ENCODE results near the gene AGAP2.

The AGAP2 gene

DNA sequence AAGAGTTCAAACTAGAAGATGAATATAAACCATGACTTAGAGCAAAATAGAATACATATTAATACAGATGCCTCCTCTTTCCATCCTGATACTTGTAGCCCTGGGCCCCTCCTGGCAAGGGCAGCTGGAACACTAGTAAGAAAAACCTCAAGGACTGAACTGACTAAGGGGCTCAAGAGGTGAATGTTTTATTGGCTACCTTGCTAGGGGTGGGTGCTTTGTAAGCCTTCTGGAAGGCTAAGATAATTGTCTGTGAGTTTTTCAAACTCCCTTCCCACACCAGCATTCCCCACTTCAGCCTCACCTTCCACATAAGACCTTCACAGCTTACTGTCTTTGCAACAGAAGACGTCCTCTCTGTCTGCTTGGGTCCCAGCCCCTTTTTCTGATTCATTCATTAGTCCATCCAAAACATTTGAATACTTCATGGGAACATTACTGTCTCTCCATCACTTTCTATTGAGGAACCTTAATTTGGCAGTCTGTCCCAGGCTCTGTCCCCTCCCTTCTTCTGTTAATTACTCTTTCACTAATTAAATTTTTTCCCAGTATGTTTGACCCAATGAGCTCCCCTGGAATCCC lies 15.3 kb upstream of the AGAP2 start:
- DNase-seq (ENCODE audit: low spot score): no peak

GRCh38 chr12:57752668-57753000 lies 14.1 kb upstream of the AGAP2 start:
- no peak for DNase-seq (ENCODE audit: low spot score)

- peak; percentile 99 for DNase-seq (ENCODE audit: low spot score)
These were observed 13.5 kb upstream of the AGAP2 start, which contains the start of gene CDK4 for GRCh38 chr12:57751788-57752667. Gene CDK4 (minus strand): TSS chr12:57752310. CDS start chr12:57751717, 593 bp downstream.

- no peak for DNase-seq (ENCODE audit: low spot score)
These were observed 12.9 kb upstream of the AGAP2 start for GRCh38 chr12:57751432-57751787.

DNA sequence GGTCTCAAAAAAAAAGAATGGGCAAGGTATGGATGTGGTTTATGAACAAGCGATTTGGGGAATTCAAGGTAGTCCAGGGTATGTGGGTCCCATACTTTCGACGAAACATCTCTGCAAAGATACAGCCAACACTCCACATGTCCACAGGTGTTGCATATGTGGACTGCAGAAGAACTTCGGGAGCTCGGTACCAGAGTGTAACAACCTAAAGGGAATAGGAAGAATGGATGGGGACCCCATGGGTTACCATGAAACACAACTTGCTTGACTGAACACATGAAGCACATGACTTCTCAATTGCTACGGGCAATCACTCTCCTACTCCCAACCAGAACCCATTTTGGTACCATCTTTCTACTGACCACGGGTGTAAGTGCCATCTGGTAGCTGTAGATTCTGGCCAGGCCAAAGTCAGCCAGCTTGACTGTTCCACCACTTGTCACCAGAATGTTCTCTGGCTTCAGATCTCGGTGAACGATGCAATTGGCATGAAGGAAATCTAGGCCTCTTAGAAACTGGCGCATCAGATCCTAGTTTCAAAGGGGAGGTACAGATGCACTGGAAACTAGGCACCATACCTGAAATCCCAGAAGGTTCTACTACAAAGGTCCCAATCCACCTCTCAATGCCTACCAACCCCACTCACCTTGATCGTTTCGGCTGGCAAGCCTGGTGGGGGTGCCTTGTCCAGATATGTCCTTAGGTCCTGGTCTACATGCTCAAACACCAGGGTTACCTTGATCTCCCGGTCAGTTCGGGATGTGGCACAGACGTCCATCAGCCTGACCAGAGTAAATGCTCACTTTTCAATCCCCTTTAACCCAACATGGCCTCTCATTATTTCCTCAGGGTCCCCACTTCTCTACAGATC lies 12.3 kb upstream of the AGAP2 start:
- no peak for DNase-seq (ENCODE audit: low spot score)

DNA sequence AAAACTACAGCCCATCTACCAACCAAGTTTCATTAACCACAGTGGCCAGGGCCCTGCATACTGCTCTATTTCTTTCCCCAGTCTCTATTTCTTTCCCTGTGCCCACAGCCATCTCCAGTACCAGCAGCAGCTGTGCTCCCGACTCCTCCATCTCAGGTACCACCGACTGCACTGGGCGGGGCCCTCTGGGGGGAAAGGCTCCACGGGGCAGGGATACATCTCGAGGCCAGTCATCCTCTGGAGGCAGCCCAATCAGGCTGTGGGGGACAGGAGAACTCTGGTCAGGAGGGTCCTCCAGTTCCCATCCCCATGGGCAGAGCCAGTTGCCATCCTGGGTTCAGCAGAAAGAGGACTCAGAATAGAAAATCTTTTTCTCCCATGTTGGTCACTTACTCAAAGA lies 10.5 kb upstream of the AGAP2 start:
- no peak for DNase-seq (ENCODE audit: low spot score)

- DNase-seq (ENCODE audit: low spot score): no peak
These were observed 7.5 kb upstream of the AGAP2 start for GRCh38 chr12:57746025-57746424.

GRCh38 chr12:57745485-57745881 lies 6.9 kb upstream of the AGAP2 start:
- no peak for DNase-seq (ENCODE audit: low spot score)

GRCh38 chr12:57744777-57745484 lies 6.4 kb upstream of the AGAP2 start, which contains the start of gene TSPAN31:
Gene TSPAN31 (plus strand): TSS chr12:57745039. CDS start chr12:57745155, 116 bp downstream.
- DNase-seq (ENCODE audit: low spot score): peak; percentile 98

GRCh38 chr12:57744194-57744776 lies 5.7 kb upstream of the AGAP2 start:
- peak; percentile 89 for DNase-seq (ENCODE audit: low spot score)

DNA sequence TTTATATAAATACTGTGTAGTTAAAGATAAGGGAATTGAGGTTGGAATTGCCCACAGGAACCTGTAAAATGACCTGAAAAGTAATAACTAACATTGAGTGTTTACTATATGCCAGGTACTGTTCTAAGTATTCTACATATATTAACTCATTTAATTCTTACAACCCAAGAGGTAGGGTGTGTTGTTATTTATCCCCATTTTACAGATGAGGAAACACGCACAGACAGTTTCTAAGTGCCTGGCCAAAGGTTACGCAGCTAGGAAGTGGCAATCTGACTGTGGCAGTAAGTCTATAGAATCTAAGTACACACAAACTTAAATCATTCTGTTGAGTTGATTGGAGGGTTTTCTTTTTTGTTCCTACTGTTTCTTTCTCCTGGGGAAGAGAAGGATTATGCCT lies 5.2 kb upstream of the AGAP2 start:
- DNase-seq (ENCODE audit: low spot score): no peak

DNA sequence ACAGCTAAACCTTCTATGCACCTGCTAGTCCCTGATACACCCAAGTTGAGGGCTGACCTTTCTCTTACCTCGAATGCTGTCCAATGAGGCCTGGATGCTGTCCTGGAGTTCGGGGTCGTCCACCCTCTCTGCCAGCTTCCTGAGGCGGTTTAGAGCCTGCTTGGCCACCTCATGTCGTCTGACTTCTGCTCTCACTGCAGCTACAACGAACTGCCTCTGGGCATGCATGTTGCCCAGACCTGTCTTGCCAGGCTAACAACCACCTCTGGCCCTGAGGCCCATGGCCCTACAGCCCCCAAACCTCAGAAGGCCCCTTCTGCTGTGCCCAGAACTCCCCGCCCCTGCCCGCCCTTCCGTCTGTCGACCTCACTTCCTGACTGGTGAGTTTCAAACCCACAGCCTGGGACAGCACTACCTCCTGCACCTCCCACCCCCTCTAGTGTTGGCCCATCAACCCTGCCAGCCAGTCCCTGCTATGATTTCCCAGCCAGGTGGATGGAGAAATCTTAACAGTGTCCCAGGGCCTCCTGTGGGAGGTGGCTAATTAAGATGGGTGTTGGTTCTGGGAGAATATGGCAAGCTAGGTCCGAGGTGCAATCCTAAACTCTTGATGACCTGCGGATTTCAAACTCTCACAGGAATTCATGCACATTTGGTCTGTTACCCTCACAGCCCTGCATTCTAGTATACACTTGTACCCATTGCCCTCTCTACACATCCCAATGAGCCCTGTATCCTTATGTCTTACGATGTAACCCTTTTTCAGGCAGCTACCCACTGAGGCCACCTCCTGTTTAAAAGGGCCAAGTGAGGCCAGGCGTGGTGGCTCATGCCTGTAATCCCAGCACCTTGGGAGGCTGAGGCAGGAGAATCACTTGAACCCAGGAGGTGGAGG lies 3.5 kb upstream of the AGAP2 start:
- DNase-seq (ENCODE audit: low spot score): no peak

- no peak for DNase-seq (ENCODE audit: low spot score)
These were observed 2.9 kb upstream of the AGAP2 start for GRCh38 chr12:57741413-57741789.

- no peak for DNase-seq (ENCODE audit: low spot score)
These were observed 2.3 kb upstream of the AGAP2 start for GRCh38 chr12:57740656-57741412.

GRCh38 chr12:57739914-57740538 lies 1.5 kb upstream of the AGAP2 start:
- no peak for DNase-seq (ENCODE audit: low spot score)

DNA sequence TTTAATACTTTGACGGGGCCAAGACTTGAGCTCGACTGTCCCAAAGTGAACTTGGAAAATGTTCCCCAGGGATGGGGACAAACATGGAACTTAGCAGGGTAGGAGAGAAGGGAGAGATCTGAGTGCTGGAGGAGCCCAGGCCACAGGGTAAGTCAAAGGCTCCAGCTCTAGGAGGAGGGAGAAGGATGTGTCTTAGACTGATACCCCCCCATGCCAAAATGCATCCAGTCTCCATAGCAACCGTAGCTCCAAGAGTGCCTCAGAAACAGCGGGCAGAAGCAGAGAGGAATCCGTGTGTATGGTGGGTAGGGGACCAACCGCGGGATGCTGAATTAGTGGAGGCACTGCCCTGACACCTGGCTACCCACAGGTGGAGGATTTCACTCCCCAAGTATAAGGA lies 845 bp upstream of the AGAP2 start:
- no peak for DNase-seq (ENCODE audit: low spot score)

- peak; percentile 67 for DNase-seq (ENCODE audit: low spot score)
These were observed 778 bp downstream of the AGAP2 start for GRCh38 chr12:57737467-57738460.
